ENCODE measurements around the gene DCAF5.
"Not testable (repeated sequence)": the region's sequence is repeated elsewhere in the genome, so short reads cannot be mapped to it uniquely, and the experiment has no call there.

DCAF5 gene

DNA sequence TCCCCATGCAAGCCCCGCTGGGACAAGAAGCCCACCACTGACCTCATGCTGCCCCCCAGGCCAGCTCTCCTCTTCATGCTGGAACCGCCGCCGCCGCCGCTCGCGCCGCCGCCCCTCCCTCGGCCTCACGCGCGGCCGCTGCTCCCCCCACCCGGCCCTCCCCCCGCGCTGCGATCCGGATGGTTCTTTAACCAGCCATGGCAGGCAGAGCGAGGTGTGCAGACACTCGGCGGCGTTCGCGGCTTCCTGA is at the start of gene DCAF5:
TSS of gene DCAF5 (minus strand) at position 218 of the 250 bp plus-strand sequence. CDS start at position 77, 141 bp downstream.
- DNase-seq, result no peak

- no peak for DNase-seq
Observed at GRCh38 chr14:69199786-69200185, 46.9 kb upstream of the DCAF5 start.

DNA sequence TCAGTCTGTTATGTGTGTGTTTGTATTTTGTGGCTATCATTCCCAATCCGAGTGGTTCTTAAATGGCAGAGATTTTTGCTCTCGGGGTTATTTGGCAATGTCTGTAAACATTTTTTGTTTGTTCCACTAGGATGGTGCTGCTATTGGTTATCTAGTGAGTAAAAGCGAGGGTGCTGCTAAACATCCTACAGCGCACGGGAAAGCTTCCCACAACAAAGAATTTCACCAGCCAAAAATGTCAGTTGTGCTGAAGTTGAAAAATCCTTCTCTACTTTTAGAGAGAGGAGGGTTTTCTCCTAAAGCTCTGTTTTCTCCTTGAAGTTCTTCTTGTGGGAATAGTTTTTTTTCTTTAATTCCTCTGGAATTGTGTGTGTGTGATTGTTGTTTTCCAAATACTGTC is 40.8 kb upstream of the DCAF5 start:
- DNase-seq, result no peak

DNA sequence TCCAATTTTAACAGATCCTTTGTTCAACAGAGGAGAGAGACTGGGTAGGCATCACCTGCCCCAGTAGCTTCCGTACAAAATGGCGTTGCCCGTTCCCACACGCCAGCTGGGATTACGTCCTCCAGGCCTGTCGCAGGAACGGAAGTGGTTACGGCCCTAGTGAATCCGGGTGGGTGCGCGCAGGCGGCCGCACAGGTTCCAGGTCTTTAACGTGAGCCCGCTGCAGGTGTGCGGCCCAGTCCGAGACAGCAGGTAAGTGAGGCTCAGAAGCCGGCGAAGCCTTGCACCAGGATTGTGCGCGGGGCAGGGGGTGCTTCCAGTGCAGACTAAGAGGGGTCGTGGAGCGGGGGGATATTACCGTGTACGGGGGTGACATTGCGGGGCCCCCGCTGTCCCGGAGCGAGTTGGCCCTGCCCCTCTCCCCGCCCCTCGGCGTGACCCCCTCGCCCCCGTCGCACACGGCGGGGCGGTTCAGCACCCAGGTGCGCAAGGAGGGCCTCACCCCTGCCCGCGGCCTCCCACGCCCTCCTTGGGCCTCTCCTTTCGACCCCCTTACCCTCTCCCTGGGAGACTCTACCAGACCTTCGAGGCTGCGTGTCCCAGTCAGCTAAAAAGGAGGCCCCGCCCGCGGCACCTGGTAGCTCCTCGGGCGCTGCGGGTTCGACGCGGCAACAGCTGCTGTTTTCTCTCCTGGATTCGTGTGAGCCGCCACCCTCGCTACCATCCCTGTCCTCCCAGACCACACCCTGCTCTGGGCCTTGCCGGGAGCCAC is 38.6 kb upstream of the DCAF5 start, which contains the start of gene EXD2:
TSS of gene EXD2 (plus strand) at position 159 of the 772 bp plus-strand sequence. CDS start 17,973 bp downstream, outside the sequence.
- DNase-seq, result peak; percentile 89

DNA sequence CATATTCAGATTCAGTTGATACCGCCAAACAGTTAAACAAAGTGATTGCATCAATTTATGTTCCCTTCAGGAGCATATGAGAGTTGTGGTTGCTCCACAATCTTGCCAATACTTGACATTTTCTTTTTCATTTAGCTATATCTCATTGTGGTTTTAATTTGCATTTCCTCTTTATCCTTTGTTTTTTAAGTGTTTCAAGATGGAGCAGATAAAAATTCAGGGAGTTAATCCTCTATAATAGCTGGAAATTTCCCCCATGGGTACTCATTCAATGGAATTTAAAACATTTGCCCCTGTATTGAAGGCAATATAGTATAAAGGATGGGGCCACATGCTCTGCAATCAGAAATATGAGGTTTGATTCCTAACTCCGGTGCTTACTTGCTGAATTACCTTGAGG is 37.3 kb upstream of the DCAF5 start:
- no peak for DNase-seq

DNA sequence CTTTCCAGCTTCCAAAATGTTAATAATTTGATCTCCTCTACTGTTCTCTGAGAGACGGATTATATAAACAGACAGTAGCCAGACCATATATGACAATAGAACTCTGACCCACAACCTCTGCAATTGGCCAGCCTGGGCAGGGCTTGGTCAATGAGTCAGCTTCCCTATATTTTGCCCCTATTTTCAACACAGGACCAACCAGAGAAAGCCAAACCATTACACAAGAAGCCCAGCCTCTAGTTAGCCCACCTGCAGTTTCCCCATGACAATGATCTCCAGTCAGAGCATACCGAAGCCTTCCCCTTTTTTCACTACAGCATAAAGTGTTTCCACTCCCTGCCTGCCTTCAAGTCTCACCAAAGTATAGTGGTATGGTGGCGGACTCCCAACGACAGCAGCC is 30.8 kb upstream of the DCAF5 start:
- DNase-seq, result no peak

DNA sequence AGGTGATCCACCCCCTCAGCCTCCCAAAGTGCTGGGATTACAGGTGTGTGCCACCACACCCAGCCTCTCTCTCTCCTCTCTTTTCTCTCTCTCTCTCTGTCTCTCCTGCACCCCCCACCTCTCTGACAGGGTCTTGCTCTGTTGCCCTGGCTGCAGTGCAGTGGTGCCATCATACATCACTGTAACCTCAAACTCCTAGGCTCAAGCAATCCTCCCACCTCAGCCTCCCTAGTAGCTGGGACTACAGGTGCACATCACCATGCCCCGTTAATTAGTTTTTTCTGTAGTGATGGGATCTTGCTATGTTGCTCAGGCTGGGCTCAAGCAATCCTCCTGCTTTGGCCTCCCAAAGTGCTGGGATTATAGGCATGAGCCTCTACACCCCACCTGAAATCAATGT is 29.7 kb upstream of the DCAF5 start:
- DNase-seq, result not testable (repeated sequence)

DNA sequence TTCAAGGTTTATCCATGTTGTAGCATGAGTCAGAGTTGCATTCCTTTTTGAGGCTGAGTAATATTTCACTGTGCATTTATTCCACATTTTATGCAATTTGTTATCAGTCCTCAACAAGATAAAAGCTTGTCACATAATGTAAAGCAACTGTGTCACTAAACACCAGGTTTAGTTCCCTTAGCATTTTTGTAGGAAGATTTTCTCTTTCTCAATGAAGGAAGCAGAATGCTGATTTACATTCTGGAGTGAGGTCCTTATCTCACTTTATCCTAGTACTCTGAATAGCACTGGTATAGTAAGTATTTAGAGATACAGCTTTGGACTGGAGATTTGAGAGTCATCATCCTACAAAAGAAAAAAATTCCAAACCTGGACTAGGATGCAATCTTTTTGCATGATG is 28.6 kb upstream of the DCAF5 start:
- no peak for DNase-seq

GRCh38 chr14:69175130-69175529 is 22.2 kb upstream of the DCAF5 start:
- no peak for DNase-seq

- DNase-seq, result no peak
Observed at GRCh38 chr14:69171569-69171968, 18.6 kb upstream of the DCAF5 start.

GRCh38 chr14:69170839-69171238 is 17.9 kb upstream of the DCAF5 start:
- DNase-seq, result no peak

DNA sequence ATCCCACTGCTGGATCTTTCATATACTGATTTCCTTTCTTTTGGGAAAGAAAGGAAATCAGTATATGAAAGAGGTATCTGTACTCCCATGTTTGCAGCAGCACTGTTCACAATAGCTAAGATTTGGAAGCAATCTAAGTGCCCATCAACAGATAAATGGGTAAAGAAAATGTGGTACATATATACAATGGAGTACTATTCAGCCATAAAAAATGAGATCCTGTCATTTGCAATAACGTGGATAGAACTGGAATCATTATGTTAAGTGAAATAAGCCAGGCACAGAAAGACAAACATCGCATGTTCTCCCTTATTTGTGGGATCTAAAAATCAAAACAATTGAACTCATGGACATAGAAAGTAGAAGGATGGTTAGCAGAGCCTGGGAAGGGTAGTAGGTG is 12.9 kb upstream of the DCAF5 start:
- DNase-seq, result not testable (repeated sequence)

- no peak for DNase-seq
Observed at GRCh38 chr14:69161590-69161989, 8.7 kb upstream of the DCAF5 start.

DNA sequence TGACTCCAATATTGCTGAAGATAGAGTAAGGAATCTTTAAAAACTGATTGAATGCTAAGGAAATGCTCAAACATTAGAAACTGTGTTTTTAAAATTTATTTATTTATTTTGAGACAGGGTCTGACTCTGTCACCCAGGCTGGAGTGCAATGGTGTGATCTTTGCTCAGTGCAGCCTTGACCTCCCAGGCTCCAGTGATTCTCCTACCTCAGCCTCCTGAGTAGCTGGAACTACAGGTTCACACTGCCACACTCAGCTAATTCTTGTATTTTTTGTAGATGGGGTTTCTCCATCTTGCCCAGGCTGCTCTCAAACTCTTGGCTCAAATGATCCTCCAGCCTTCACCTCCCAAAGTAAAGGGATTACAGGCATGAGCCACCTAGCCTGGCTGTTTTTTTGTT is 3.3 kb upstream of the DCAF5 start:
- no peak for DNase-seq

DNA sequence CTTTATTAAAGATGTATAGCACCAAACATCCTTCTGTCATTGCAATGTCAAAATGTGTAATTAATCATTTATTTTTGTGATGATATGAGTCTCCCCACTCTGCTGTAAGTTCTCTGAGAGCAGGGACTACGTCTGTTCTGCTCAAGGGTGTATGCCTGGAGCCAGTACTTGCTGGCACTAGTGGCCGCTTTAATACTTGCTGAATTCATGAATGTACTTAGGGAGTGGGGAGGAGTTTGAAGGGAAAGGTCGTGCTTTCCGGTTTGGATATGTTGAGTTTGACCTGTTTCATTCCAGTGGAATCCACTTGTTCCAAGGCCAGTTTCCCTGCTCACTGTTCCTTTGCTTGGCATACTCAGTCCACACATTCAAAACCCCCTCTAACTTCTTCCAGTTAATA is 1.9 kb upstream of the DCAF5 start:
- DNase-seq, result no peak

GRCh38 chr14:69153873-69154270 is 953 bp upstream of the DCAF5 start:
- no peak for DNase-seq

DNA sequence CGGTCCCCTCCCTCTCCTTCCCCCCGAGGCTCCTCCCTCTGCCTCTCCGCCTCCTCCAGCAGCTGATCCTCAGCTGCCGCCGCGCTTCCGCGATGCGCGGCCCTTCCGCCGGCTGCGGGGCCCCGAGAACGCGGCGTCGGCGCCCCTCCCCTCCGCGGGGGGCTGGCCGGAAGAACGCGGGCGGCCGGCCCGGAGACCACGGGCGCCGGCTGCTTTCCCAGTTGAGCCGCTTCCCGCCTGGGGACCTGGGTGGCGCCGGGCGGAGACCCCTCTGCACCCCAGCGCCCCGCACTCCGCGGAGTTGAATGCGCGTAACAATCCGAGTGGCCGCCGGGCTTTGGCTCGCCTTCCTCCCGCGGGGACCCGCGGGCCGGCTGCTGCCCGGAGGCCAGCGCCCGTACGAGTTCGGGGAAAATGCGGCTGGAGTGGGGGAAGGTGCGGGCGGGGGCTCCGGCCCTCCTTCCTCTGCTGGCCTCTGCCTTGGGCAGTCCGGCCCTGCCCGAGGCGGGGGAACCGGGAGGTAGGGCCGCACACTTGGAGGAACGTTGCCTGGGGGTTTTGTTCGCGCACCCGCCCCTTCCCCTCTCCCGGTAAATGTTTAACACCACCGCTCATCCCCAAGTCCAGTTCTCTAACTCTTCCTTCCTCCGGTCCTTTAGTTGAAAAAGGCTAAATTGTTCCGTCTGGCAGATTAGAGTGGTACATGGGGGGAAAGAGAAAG is 393 bp upstream of the DCAF5 start:
- DNase-seq, result peak; percentile 93

- no peak for DNase-seq
Observed at GRCh38 chr14:69152181-69152901, 578 bp downstream of the DCAF5 start.

GRCh38 chr14:69151458-69152180 is 1.3 kb downstream of the DCAF5 start:
- peak; percentile 24 for DNase-seq

- no peak for DNase-seq
Observed at GRCh38 chr14:69149461-69150244, 3.3 kb downstream of the DCAF5 start.

DNA sequence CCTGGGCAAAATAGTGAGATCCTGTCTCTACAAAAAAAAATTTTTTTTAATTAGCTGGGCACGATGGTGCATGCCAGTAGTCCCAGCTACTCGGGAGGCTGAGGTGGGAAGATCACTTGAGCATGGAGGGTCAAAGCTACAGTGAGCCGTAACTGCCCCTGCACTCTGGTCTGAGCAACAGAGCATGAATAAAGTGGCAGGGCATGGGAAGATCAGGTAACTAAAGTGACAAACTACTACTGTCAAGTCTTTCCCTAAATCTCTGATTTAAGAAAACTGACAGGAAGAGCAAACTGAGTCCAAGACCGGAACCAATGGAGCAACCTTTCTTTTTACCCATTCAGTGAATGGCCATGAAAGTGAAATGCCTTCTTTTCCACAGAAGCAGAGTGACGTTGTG is 10.8 kb downstream of the DCAF5 start:
- no peak for DNase-seq

DNA sequence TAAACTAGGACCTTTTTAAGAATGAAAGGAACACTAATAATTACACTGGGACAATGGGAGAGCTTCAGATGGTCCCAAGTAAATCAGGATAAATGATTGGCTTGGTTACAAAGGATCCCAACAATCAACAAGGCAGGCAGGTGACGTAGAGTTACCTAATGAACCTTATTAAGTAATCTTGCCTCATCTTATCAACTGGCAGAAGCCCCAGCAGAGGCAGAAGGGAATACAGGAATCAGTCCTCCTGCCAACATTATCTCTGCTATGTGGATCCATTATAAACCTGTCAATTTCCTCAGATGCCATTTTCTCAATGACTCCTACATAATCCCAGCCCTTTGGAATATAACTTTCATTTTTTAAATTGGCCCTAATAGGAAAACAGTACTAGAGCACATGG is 11.4 kb downstream of the DCAF5 start:
- DNase-seq, result no peak
